Prostate gland (tissue), 2 donors: Measurements from ENCODE around the gene KCNQ1. TPM values are rescaled to one million over a fixed set of nuclear protein-coding genes. Genes with fewer than 3 reads are reported as not detected.
"Not testable (repeated sequence)": the region's sequence is repeated elsewhere in the genome, so short reads cannot be mapped to it uniquely, and the experiment has no call there.

Source experiments
- DNase-seq: peaks from one replicate; pipeline ENCODE4 v3.0.0-alpha.2; 2019; ENCODE audit warnings: low spot score
- H3K27ac ChIP-seq, 2 donors: fragments of 200-600 bp; sonication (generic); 2 replicates each; pipeline ENCODE4 v1.5.1; 2017 to 2019
- H3K27me3 ChIP-seq: fragments of 200-600 bp; sonication (generic); replicated peaks from 2 replicates; pipeline ENCODE4 v1.5.1; 2019; ENCODE audit not compliant: insufficient read depth
- H3K36me3 ChIP-seq, 2 donors: fragments of 200-600 bp; sonication (generic); 1 replicate in 1 of 2; 2 replicates in 1 of 2; pipeline versions ENCODE4 v1.5.1 to v1.8.1; 2017 to 2019
- H3K4me1 ChIP-seq: fragments of 200-600 bp; sonication (generic); replicated peaks from 2 replicates; pipeline ENCODE4 v1.5.1; 2019
- H3K4me3 ChIP-seq, 2 donors: fragments of 200-600 bp; sonication (generic); 2 replicates each; pipeline ENCODE4 v1.5.1; 2017 to 2019
- H3K9me3 ChIP-seq: fragments of 200-600 bp; sonication (generic); 2 replicates; pipeline ENCODE4 v1.5.1; 2017
- CTCF ChIP-seq, 4 experiments: fragments of 200-600 bp in 2 of 4; fragments of 450-650 bp in 2 of 4; sonication (generic) in 2 of 4; IDR thresholded peaks; 1 replicate in 3 of 4; 2 replicates in 1 of 4; pipeline ENCODE4 v1.5.1; 2016 to 2019; ENCODE audit warnings: antibody characterized with exemption in 4 of 4, mild to moderate bottlenecking in 2 of 4, moderate library complexity in 2 of 4
- POLR2A ChIP-seq: fragments of 450-650 bp; IDR thresholded peaks from one replicate; pipeline ENCODE4 v1.6.1; 2016; ENCODE audit warnings: antibody characterized with exemption, mild to moderate bottlenecking
- POLR2AphosphoS5 ChIP-seq: sonication (generic); formaldehyde crosslinking; IDR thresholded peaks from one replicate; pipeline ENCODE4 v1.6.1; 2017; ENCODE audit warnings: antibody characterized with exemption
- WGBS: methylation state at CpG from one replicate; pipeline ENCODE4 v1.1.5; 2018; 5-methylcytosine and 5-hydroxymethylcytosine counted together
- intact Hi-C: fragments of 100-400 bp; cut with DNase I; formaldehyde crosslinking; loops from one replicate; pipeline ENCODE4 v1.14.2; 2022
- total RNA-seq, 2 donors: library from RNA; depleted of rRNA; stranded (reverse); fragments of >200 nt; gene quantifications; one replicate each; pipeline ENCODE4 v1.1.0, GENCODE V29; 2016

KCNQ1 gene
- total RNA-seq, 2 donors from 2014 or later = 10.0 to 33.8 TPM

DNA sequence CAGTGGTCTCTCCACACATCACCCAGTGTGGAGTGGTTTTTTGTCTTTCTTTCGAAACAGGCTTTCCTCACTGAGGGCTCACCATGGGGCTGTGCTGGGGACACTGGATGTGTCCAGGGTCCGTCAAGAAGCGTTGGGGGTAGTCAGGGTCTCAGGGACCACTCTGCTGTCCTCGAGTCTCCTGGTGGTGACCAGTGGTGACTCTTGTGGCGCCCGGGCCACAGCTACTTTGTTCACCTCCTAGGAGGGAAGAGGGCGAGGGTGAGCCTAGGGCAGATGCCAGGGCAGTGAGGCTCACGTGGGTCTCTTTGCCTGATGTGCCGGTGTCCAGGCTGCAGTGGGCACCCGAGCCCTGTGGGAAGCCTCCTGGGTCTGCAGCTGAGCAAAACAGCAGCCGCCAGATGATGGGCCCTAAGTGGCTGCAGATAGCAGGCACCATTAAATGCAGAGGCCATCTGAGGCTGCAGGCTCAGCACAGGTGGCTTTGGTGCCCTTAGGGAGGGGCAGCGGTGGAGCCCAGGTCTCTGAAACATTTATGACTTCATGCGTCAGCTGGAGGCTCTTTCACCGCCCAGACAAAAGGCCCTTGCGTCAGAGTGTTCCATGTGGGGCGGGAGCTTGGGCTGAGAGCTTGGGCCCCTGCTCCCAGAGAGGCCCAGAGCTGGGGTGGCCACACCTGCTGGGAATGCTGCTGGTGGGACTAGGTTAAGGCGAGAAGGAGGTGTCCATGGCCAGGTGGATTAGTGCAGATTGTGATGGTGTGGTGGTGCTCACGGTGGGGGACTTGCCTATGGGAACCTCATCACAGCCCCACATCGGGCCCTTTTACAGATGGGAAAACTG is 29.5 kb downstream of the KCNQ1 start:
- no peaks in the 10 kb centered on the region for H3K9me3 ChIP-seq
- no peak overlapping the region for H3K27ac ChIP-seq
- H3K36me3 ChIP-seq = no peaks in the 10 kb centered on the region
- WGBS = 91% methylated on average over 18 of the region's 19 CpGs
- intact Hi-C loops = no loop called here
- no peaks in the 10 kb centered on the region for H3K4me1 ChIP-seq
- TF ChIP-seq POLR2A (no peak), POLR2AphosphoS5 (no peak)
- no peak for DNase-seq
- no peak overlapping the region for H3K4me3 ChIP-seq
- H3K27me3 ChIP-seq = no peaks in the 10 kb centered on the region

DNA sequence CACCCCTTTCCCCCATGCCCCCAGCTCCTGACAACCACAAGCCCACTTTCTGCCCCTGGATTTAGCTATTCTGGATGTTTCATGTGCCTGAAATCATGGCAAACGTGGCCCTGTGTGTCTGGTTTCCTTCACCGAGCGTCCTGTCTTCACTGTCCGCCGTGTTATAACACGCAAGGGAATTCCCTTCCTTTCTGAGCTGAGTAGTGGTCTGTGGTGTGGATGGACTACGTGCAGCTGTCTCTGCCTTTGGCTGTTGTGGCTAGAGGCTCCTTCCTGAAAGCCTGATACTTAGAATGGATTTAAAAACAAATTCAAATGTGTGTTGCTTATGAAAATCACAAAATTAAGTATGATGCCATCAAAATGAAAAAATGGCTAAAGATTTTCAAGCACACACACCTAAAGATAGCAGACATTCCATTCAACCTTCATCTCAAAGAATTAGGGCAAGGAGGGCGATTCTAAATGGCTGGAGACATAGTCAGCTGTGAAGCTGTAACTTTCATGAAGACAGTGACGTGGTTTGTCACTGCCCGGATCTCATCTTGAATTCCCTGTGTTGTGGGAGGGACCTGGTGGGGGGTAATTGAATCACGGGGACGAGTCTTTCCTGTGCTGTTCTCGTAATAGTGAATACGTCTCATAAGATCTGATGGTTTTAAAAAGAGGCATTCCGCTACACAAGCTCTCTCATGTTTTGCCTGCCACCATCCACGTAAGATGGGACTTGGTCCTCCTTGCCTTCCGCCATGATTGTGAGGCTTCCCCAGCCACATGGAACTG is 30.5 kb downstream of the KCNQ1 start:
- intact Hi-C loops = no loop called here
- 70% methylated on average over 17 of the region's 17 CpGs for WGBS
- no peak overlapping the region for H3K27ac ChIP-seq

GRCh38 chr11:2477254-2477653 is 32.4 kb downstream of the KCNQ1 start:
- H3K27me3 ChIP-seq = no peaks in the 10 kb centered on the region
- intact Hi-C loops = no loop called here

More for the DNA sequence above, 30.5 kb downstream of the KCNQ1 start:
- Histone ChIP-seq H3K9me3 (no peaks in the 10 kb centered on the region), H3K4me1 (no peaks in the 10 kb centered on the region), H3K36me3 (no peaks in the 10 kb centered on the region), H3K4me3 (no peak overlapping the region), H3K27me3 (no peaks in the 10 kb centered on the region)
- TF ChIP-seq CTCF (IDR thresholded peaks at IDR 0.05) (no peak), POLR2AphosphoS5 (no peak), POLR2A (no peak)
- DNase-seq = no peak

GRCh38 chr11:2477936-2478335 is 33.1 kb downstream of the KCNQ1 start:
- H3K4me1 ChIP-seq = no peaks in the 10 kb centered on the region
- H3K9me3 ChIP-seq = no peaks in the 10 kb centered on the region
- TF ChIP-seq POLR2A = no peak
- TF ChIP-seq POLR2AphosphoS5 = no peak
- no peak for TF ChIP-seq CTCF (IDR thresholded peaks at IDR 0.05)
- no peak for DNase-seq
- H3K27me3 ChIP-seq = no peaks in the 10 kb centered on the region
- no peak overlapping the region for H3K27ac ChIP-seq
- no peak overlapping the region for H3K4me3 ChIP-seq
- H3K36me3 ChIP-seq = no peaks in the 10 kb centered on the region
- intact Hi-C loops = no loop called here
- WGBS = 82% methylated on average over 8 of the region's 8 CpGs

More at GRCh38 chr11:2477254-2477653, 32.4 kb downstream of the KCNQ1 start:
- H3K9me3 ChIP-seq = no peaks in the 10 kb centered on the region
- no peak for TF ChIP-seq POLR2A
- TF ChIP-seq POLR2AphosphoS5 = no peak
- TF ChIP-seq CTCF (IDR thresholded peaks at IDR 0.05) = no peak
- H3K4me3 ChIP-seq = no peak overlapping the region
- no peak for DNase-seq
- no peaks in the 10 kb centered on the region for H3K4me1 ChIP-seq
- 50% methylated on average over 3 of the region's 3 CpGs for WGBS
- no peak overlapping the region for H3K27ac ChIP-seq
- H3K36me3 ChIP-seq = no peaks in the 10 kb centered on the region

- intact Hi-C loops, H3K27me3 ChIP-seq, H3K4me3 ChIP-seq, H3K4me1 ChIP-seq, DNase-seq, H3K27ac ChIP-seq, H3K36me3 ChIP-seq, H3K9me3 ChIP-seq: not testable (repeated sequence)
- 68% methylated on average over 6 of the region's 6 CpGs for WGBS
These were observed 35.5 kb downstream of the KCNQ1 start for GRCh38 chr11:2480067-2480873.
